Parathyroid adenoma (tissue), 2 donors: ENCODE measurements around the gene ZSCAN25.
"Not testable (repeated sequence)": the region's sequence is repeated elsewhere in the genome, so short reads cannot be mapped to it uniquely, and the experiment has no call there.

Experiments
- H2AFZ ChIP-seq: fragments of 300-600 bp; sonication (generic); one replicate; pipeline ENCODE4 v1.7.0; 2017; ENCODE audit warnings: antibody characterized with exemption, mild to moderate bottlenecking
- H3K27ac ChIP-seq: fragments of 300-600 bp; sonication (generic); one replicate; pipeline ENCODE4 v1.7.0; 2017
- H3K27me3 ChIP-seq: fragments of 300-600 bp; sonication (generic); one replicate; pipeline ENCODE4 v1.7.0; 2017; ENCODE audit warnings: low read length; ENCODE audit not compliant: control insufficient read depth, insufficient read depth
- H3K36me3 ChIP-seq: fragments of 300-600 bp; sonication (generic); one replicate; pipeline ENCODE4 v1.7.0; 2017; ENCODE audit warnings: low read length; ENCODE audit not compliant: control insufficient read depth, insufficient read depth
- H3K4me1 ChIP-seq: fragments of 300-600 bp; sonication (generic); one replicate; pipeline ENCODE4 v1.7.0; 2017; ENCODE audit warnings: control low read depth
- H3K4me2 ChIP-seq: fragments of 300-600 bp; sonication (generic); one replicate; pipeline ENCODE4 v1.7.0; 2017; ENCODE audit warnings: low read length
- H3K4me3 ChIP-seq: fragments of 300-600 bp; sonication (generic); one replicate; pipeline ENCODE4 v1.7.0; 2017; ENCODE audit warnings: low read depth, low read length
- H3K79me2 ChIP-seq: fragments of 300-600 bp; sonication (generic); one replicate; pipeline ENCODE4 v1.7.0; 2017; ENCODE audit warnings: control low read depth
- H3K9ac ChIP-seq: fragments of 300-600 bp; sonication (generic); one replicate; pipeline ENCODE4 v1.7.0; 2017; ENCODE audit warnings: mild to moderate bottlenecking
- H3K9me3 ChIP-seq: fragments of 300-600 bp; sonication (generic); one replicate; pipeline ENCODE4 v1.7.0; 2017; ENCODE audit warnings: low read length; ENCODE audit not compliant: control insufficient read depth
- TF ChIP-seq, protein P1 (sequence below): fragments of 300-600 bp; sonication (generic); IDR thresholded peaks from one replicate; pipeline ENCODE4 v1.7.0; 2017; ENCODE audit warnings: antibody characterized with exemption, mild to moderate bottlenecking
- donor health status: primary hyperparathyroidism.

The ZSCAN25 gene

GRCh38 chr7:99652671-99653070 is 35.9 kb downstream of the ZSCAN25 start:
- no peak overlapping the region for H3K9ac ChIP-seq

GRCh38 chr7:99653269-99653668 is 36.5 kb downstream of the ZSCAN25 start:
- not testable (repeated sequence) for H3K79me2 ChIP-seq, H3K4me3 ChIP-seq, H3K4me1 ChIP-seq, H2AFZ ChIP-seq, H3K27me3 ChIP-seq, H3K9me3 ChIP-seq, H3K27ac ChIP-seq, H3K9ac ChIP-seq, H3K4me2 ChIP-seq, H3K36me3 ChIP-seq

More at GRCh38 chr7:99652671-99653070, 35.9 kb downstream of the ZSCAN25 start:
- Histone ChIP-seq H3K27ac (no peak overlapping the region), H2AFZ (no peak overlapping the region), H3K4me1 (no peaks in the 10 kb centered on the region), H3K27me3 (no peaks in the 10 kb centered on the region), H3K36me3 (no peaks in the 10 kb centered on the region), H3K79me2 (peaks cover 2% of the 10 kb centered on the region), H3K9me3 (no peaks in the 10 kb centered on the region), H3K4me3 (no peak overlapping the region), H3K4me2 (no peak overlapping the region)
- TF ChIP-seq, protein P1, sequence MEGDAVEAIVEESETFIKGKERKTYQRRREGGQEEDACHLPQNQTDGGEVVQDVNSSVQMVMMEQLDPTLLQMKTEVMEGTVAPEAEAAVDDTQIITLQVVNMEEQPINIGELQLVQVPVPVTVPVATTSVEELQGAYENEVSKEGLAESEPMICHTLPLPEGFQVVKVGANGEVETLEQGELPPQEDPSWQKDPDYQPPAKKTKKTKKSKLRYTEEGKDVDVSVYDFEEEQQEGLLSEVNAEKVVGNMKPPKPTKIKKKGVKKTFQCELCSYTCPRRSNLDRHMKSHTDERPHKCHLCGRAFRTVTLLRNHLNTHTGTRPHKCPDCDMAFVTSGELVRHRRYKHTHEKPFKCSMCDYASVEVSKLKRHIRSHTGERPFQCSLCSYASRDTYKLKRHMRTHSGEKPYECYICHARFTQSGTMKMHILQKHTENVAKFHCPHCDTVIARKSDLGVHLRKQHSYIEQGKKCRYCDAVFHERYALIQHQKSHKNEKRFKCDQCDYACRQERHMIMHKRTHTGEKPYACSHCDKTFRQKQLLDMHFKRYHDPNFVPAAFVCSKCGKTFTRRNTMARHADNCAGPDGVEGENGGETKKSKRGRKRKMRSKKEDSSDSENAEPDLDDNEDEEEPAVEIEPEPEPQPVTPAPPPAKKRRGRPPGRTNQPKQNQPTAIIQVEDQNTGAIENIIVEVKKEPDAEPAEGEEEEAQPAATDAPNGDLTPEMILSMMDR = no peak

GRCh38 chr7:99653754-99654153 is 37.0 kb downstream of the ZSCAN25 start:
- Histone ChIP-seq H3K9ac (no peak overlapping the region), H3K36me3 (no peaks in the 10 kb centered on the region), H3K27ac (no peak overlapping the region), H3K4me3 (no peak overlapping the region), H3K27me3 (no peaks in the 10 kb centered on the region), H3K9me3 (no peaks in the 10 kb centered on the region), H3K79me2 (peaks cover 2% of the 10 kb centered on the region), H3K4me2 (no peak overlapping the region), H2AFZ (no peak overlapping the region), H3K4me1 (no peaks in the 10 kb centered on the region)
- TF ChIP-seq, protein P1 = no peak

DNA sequence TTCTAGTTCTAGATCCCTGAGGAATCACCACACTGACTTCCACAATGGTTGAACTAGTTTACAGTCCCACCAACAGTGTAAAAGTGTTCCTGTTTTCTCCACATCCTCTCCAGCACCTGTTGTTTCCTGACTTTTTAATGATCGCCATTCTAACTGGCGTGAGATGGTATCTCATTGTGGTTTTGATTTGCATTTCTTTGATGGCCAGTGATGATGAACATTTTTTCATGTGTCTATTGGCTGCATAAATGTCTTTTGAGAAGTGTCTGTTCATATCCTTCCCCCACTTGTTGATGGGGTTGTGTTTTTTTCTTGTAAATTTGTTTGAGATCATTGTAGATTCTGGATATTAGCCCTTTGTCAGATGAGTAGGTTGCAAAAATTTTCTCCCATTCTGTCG is 37.9 kb downstream of the ZSCAN25 start:
- H3K9me3 ChIP-seq, H3K4me1 ChIP-seq, H3K27ac ChIP-seq, H3K79me2 ChIP-seq, H3K36me3 ChIP-seq, H2AFZ ChIP-seq, H3K27me3 ChIP-seq, H3K4me3 ChIP-seq, H3K4me2 ChIP-seq, H3K9ac ChIP-seq: not testable (repeated sequence)

- not testable (repeated sequence) for H2AFZ ChIP-seq, H3K79me2 ChIP-seq, H3K4me2 ChIP-seq, H3K9ac ChIP-seq, H3K36me3 ChIP-seq, H3K27me3 ChIP-seq, H3K4me3 ChIP-seq, H3K9me3 ChIP-seq, H3K27ac ChIP-seq, H3K4me1 ChIP-seq
These were observed 41.1 kb downstream of the ZSCAN25 start for GRCh38 chr7:99657879-99658278.

GRCh38 chr7:99665312-99666012 is 48.7 kb downstream of the ZSCAN25 start:
- H3K4me1 ChIP-seq = no peaks in the 10 kb centered on the region
- no peak overlapping the region for H3K4me2 ChIP-seq
- no peak overlapping the region for H2AFZ ChIP-seq
- no peaks in the 10 kb centered on the region for H3K9me3 ChIP-seq
- no peaks in the 10 kb centered on the region for H3K36me3 ChIP-seq
- H3K4me3 ChIP-seq = no peak overlapping the region
- H3K27ac ChIP-seq = no peak overlapping the region
- TF ChIP-seq, protein P1 = no peak
- no peak overlapping the region for H3K9ac ChIP-seq
- no peaks in the 10 kb centered on the region for H3K79me2 ChIP-seq
- no peaks in the 10 kb centered on the region for H3K27me3 ChIP-seq
